PC-3 (cell line): ENCODE data around the gene PIEZO1. TPM values are rescaled to one million over a fixed set of nuclear protein-coding genes. Genes with fewer than 3 reads are reported as not detected.

Experiments used
- ATAC-seq: fragments of 200-7000 bp; cut with Tn5 transposase; 2 replicates; pipeline ENCODE4 v1.9.1; 2020; ENCODE audit warnings: mild to moderate bottlenecking, moderate library complexity
- BruUV-seq: library from RNA; stranded (reverse); fragments of 400-500 nt; replicated peaks from 2 replicates; lab custom pipeline; 2021; lab: Mats Ljungman, UMichigan
- CTCF ChIA-PET: fragments of 300-600 bp; sonication (Branson Sonifier 250); formaldehyde crosslinking; loops from one replicate; lab custom pipeline; 2022; ENCODE audit warnings: antibody characterized with exemption; lab: Charles Lee
- POLR2A ChIA-PET: fragments of 300-600 bp; sonication (Branson Sonifier 250); formaldehyde crosslinking; loops from one replicate; lab custom pipeline; 2022; ENCODE audit warnings: antibody characterized with exemption; ENCODE audit not compliant: unreplicated experiment; lab: Charles Lee
- DNase-seq: peaks from one replicate; pipeline ENCODE4 v3.0.0-alpha.2; 2015
- H2AFZ ChIP-seq: fragments of 300-600 bp; sonication (generic); 2 replicates; pipeline ENCODE4 v1.6.0; 2016; ENCODE audit warnings: antibody characterized with exemption, low read length
- H3F3A ChIP-seq: fragments of 300-600 bp; sonication (generic); one replicate; pipeline ENCODE4 v1.6.0; 2017; ENCODE audit warnings: antibody characterized with exemption, low read length, control low read depth, mild to moderate bottlenecking; ENCODE audit not compliant: unreplicated experiment
- H3K27ac ChIP-seq: fragments of 300-600 bp; sonication (generic); 2 replicates; pipeline ENCODE4 v1.5.1; 2016; ENCODE audit warnings: mild to moderate bottlenecking, low read length
- H3K27me3 ChIP-seq: fragments of 300-600 bp; sonication (generic); 2 replicates; pipeline ENCODE4 v1.6.1; 2016; ENCODE audit warnings: low read length, mixed read lengths
- H3K36me3 ChIP-seq: fragments of 300-600 bp; sonication (generic); 2 replicates; pipeline ENCODE4 v1.6.1; 2016; ENCODE audit warnings: low read depth, mixed run types, low read length, mixed read lengths
- H3K4me1 ChIP-seq: fragments of 300-600 bp; sonication (generic); 2 replicates; pipeline ENCODE4 v1.5.1; 2016; ENCODE audit warnings: low read length; ENCODE audit not compliant: insufficient read depth
- H3K4me2 ChIP-seq: fragments of 300-600 bp; sonication (generic); 2 replicates; pipeline ENCODE4 v1.6.0; 2016; ENCODE audit warnings: low read length
- H3K4me3 ChIP-seq: fragments of 300-600 bp; sonication (generic); 2 replicates; pipeline ENCODE4 v1.5.1; 2016; ENCODE audit warnings: mild to moderate bottlenecking, low read length, mixed read lengths
- H3K79me2 ChIP-seq: fragments of 300-600 bp; sonication (generic); 2 replicates; pipeline ENCODE4 v1.6.1; 2017; ENCODE audit warnings: low read length, mixed read lengths
- H3K9ac ChIP-seq: fragments of 300-600 bp; sonication (generic); 2 replicates; pipeline ENCODE4 v1.6.0; 2016; ENCODE audit warnings: mild to moderate bottlenecking, low read length
- H3K9me2 ChIP-seq: fragments of 300-600 bp; sonication (generic); replicated peaks from 2 replicates; pipeline ENCODE4 v1.6.1; 2016; ENCODE audit warnings: mixed run types, low read length, mixed read lengths
- H3K9me3 ChIP-seq: fragments of 300-600 bp; sonication (generic); 2 replicates; pipeline ENCODE4 v1.6.1; 2016; ENCODE audit warnings: low read length, mixed read lengths
- H4K20me1 ChIP-seq: fragments of 300-600 bp; sonication (generic); 2 replicates; pipeline ENCODE4 v1.6.1; 2016; ENCODE audit warnings: low read length, mixed read lengths
- CTCF ChIP-seq: fragments of 300-600 bp; sonication (generic); conservative IDR thresholded peaks from 2 replicates; pipeline ENCODE4 v1.5.1; 2017; ENCODE audit warnings: antibody characterized with exemption, low read depth, mild to moderate bottlenecking, low read length
- EZH2 ChIP-seq: fragments of 300-600 bp; sonication (generic); IDR thresholded peaks from one replicate; pipeline ENCODE4 v1.6.1; 2017; ENCODE audit warnings: antibody characterized with exemption, mild to moderate bottlenecking, low read length; ENCODE audit not compliant: unreplicated experiment
- EZH2phosphoT487 ChIP-seq: fragments of 300-600 bp; sonication (generic); IDR thresholded peaks from 2 replicates; pipeline ENCODE4 v1.6.1; 2018; ENCODE audit warnings: mild to moderate bottlenecking, antibody characterized with exemption, low read length, borderline replicate concordance
- intact Hi-C: fragments of 100-400 bp; cut with micrococcal nuclease; formaldehyde crosslinking; loops from 2 replicates; pipeline ENCODE4 v1.9.0; 2023
- total RNA-seq: library from RNA; depleted of rRNA; stranded (reverse); fragments of >200 nt; gene quantifications from 2 replicates; pipeline ENCODE4 v1.2.3, GENCODE V29; 2014

PIEZO1 gene
- total RNA-seq, 1 experiment from 2014 or later: 180 TPM

- ATAC-seq: no peak
Observed at GRCh38 chr16:88759245-88759975, 25.6 kb downstream of the PIEZO1 start.

DNA sequence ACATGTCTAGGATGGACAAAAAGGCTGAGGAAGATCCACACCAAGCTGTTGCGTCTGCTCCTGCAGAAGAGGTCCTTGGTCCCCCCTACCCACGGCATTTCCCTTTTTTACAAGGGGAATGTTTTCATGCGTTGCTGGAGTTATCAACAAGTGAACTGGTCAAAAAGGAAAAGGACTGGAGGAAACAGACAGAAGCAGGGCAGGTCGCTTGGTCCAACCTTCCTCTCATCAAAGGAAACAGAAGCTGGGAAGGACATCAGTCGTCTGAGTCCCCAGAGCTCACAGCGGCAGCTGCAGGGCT, 26.1 kb downstream of the PIEZO1 start:
- H3K4me1 ChIP-seq: peaks cover 36% of the 10 kb centered on the region
- no peak overlapping the region for H3K9ac ChIP-seq

More at GRCh38 chr16:88759245-88759975, 25.6 kb downstream of the PIEZO1 start:
- TF ChIP-seq EZH2phosphoT487 (no peak), CTCF (no peak), EZH2 (no peak)
- Histone ChIP-seq H3K4me1 (peaks cover 39% of the 10 kb centered on the region), H2AFZ (no peak overlapping the region), H3K9me3 (no peaks in the 10 kb centered on the region), H3K4me3 (no peak overlapping the region), H3K9ac (no peak overlapping the region), H3K9me2 (no peaks in the 10 kb centered on the region), H3K36me3 (no peaks in the 10 kb centered on the region), H3K79me2 (peaks cover 91% of the 10 kb centered on the region), H3K27me3 (no peaks in the 10 kb centered on the region), H3F3A (no peaks in the 10 kb centered on the region), H3K27ac (no peak overlapping the region), H4K20me1 (peaks cover 19% of the 10 kb centered on the region; the same call in 1 of the 2 replicates), H3K4me2 (no peak overlapping the region)
- ChIA-PET POLR2A (no interaction called here), CTCF (interaction anchor here (1.3 kb wide), 1 partner anchor 22 kb away, joined by 5 read pairs; no protein-coding TSS in a partner anchor)
- BruUV-seq: no TSS peak
- intact Hi-C loops: no loop called here
- no peak for DNase-seq

More for the DNA sequence above, 26.1 kb downstream of the PIEZO1 start:
- peaks cover 91% of the 10 kb centered on the region for H3K79me2 ChIP-seq
- H3K36me3 ChIP-seq: no peaks in the 10 kb centered on the region
- no peak overlapping the region for H3K27ac ChIP-seq
- no peaks in the 10 kb centered on the region for H3K9me2 ChIP-seq
- H3K27me3 ChIP-seq: no peaks in the 10 kb centered on the region
- H3F3A ChIP-seq: no peaks in the 10 kb centered on the region
- no peak overlapping the region for H2AFZ ChIP-seq
- no peak for TF ChIP-seq CTCF
- TF ChIP-seq EZH2: no peak
- TF ChIP-seq EZH2phosphoT487: no peak
- no peak overlapping the region for H3K4me2 ChIP-seq
- intact Hi-C loops: no loop called here
- DNase-seq (no peak), ATAC-seq (no peak)
- CTCF ChIA-PET: interaction anchor here (1.3 kb wide), 1 partner anchor 21 kb away, joined by 5 read pairs; no protein-coding TSS in a partner anchor
- BruUV-seq: no TSS peak
- POLR2A ChIA-PET: no interaction called here
- peaks cover 19% of the 10 kb centered on the region; the same call in 1 of the 2 replicates for H4K20me1 ChIP-seq
- no peak overlapping the region for H3K4me3 ChIP-seq
- H3K9me3 ChIP-seq: no peaks in the 10 kb centered on the region
